Mesothelial cell of epicardium (in vitro differentiated cells): ENCODE data around the gene FAM169A. TPM values are rescaled to one million over a fixed set of nuclear protein-coding genes. Genes with fewer than 3 reads are reported as not detected.
"Not testable (repeated sequence)": the region's sequence is repeated elsewhere in the genome, so short reads cannot be mapped to it uniquely, and the experiment has no call there.

Experiments
- DNase-seq, 2 experiments: peaks; one replicate each; pipeline ENCODE4 v3.0.0; 2021; ENCODE audit warnings: low spot score in 2 of 2; ENCODE audit not compliant: unreplicated experiment in 2 of 2
- H3K27ac Mint-ChIP-seq: 2 replicates; pipeline ENCODE4 v1.8.0; 2021; ENCODE audit warnings: mixed read lengths
- H3K27me3 Mint-ChIP-seq: 2 replicates; pipeline ENCODE4 v1.8.0; 2021; ENCODE audit warnings: low read depth, mixed read lengths
- H3K36me3 Mint-ChIP-seq: 2 replicates; pipeline ENCODE4 v1.8.0; 2021; ENCODE audit warnings: mixed read lengths
- H3K4me1 Mint-ChIP-seq: 2 replicates; pipeline ENCODE4 v1.8.0; 2021; ENCODE audit warnings: mixed read lengths
- H3K4me3 Mint-ChIP-seq: 2 replicates; pipeline ENCODE4 v1.8.0; 2021; ENCODE audit warnings: mild to moderate bottlenecking, moderate library complexity, mixed read lengths
- H3K9me3 Mint-ChIP-seq: 2 replicates; pipeline ENCODE4 v1.8.0; 2021; ENCODE audit warnings: mixed read lengths
- total RNA-seq: library from RNA; stranded (reverse); gene quantifications from 3 replicates; pipeline ENCODE4 v1.2.1, GENCODE V29; 2021
- TF ChIP-seq, protein P1 (sequence below): fragments of 200-600 bp; sonication (generic); IDR thresholded peaks from one replicate; pipeline ENCODE4 v1.5.0; 2021; ENCODE audit warnings: antibody characterized with exemption; ENCODE audit not compliant: unreplicated experiment

The FAM169A gene
- total RNA-seq, 1 donor from 2014 or later, result 23.7 TPM

DNA sequence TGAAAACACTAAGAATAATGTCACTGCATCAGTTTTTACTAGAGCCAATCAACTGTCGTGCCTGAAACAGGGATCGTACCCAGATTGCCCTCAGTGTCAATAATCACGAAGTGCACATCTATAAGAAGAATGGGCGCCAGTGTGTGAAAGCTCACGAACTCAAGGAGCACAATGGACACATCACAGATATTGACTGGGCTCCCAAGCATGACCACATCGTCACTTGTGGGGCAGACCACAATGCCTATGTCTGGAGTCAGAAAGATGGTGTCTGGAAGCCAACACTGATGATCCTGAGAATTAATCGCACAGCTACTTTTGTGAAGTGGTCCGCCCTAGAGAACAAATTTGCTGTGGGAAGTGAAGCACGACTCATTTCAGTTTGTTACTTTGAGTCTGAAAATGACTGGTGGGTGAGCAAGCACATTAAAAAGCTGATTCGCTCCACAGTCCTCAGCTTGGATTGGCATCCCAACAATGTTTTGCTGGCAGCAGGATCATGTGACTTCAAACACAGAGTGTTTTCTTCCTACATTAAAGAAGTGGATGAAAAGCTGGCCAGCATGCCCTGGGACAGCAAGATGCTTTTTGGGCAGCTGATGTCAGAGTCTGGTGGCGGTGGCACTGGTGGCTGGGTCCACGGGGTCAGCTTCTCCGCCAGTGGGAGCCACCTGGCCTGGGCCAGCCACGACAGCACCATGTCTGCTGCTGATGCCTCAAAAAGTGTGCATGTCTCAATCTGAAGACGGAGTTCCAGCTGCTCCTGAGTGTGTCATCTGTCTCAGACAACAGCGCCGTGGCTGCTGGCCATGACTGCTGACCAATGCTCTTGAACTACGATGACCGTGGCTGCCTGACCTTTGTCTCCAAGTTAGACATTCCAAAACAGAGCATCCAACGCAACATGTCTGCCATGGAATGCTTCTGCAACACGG is 66.9 kb downstream of the FAM169A start:
- H3K27me3 Mint-ChIP-seq, result no peaks in the 10 kb centered on the region
- TF ChIP-seq, protein P1, sequence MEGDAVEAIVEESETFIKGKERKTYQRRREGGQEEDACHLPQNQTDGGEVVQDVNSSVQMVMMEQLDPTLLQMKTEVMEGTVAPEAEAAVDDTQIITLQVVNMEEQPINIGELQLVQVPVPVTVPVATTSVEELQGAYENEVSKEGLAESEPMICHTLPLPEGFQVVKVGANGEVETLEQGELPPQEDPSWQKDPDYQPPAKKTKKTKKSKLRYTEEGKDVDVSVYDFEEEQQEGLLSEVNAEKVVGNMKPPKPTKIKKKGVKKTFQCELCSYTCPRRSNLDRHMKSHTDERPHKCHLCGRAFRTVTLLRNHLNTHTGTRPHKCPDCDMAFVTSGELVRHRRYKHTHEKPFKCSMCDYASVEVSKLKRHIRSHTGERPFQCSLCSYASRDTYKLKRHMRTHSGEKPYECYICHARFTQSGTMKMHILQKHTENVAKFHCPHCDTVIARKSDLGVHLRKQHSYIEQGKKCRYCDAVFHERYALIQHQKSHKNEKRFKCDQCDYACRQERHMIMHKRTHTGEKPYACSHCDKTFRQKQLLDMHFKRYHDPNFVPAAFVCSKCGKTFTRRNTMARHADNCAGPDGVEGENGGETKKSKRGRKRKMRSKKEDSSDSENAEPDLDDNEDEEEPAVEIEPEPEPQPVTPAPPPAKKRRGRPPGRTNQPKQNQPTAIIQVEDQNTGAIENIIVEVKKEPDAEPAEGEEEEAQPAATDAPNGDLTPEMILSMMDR, result no peak
- no peaks in the 10 kb centered on the region for H3K4me1 Mint-ChIP-seq
- H3K9me3 Mint-ChIP-seq, result no peaks in the 10 kb centered on the region
- no peak overlapping the region for H3K4me3 Mint-ChIP-seq
- H3K36me3 Mint-ChIP-seq, result peaks cover 14% of the 10 kb centered on the region
- no peak for DNase-seq
- no peak overlapping the region for H3K27ac Mint-ChIP-seq

GRCh38 chr5:74791669-74792068 is 74.5 kb downstream of the FAM169A start:
- H3K27ac Mint-ChIP-seq, H3K4me1 Mint-ChIP-seq, H3K4me3 Mint-ChIP-seq, DNase-seq, H3K27me3 Mint-ChIP-seq: not testable (repeated sequence)
- Mint-ChIP-seq H3K9me3 (peaks cover 12% of the 10 kb centered on the region), H3K36me3 (peaks cover 61% of the 10 kb centered on the region)

DNA sequence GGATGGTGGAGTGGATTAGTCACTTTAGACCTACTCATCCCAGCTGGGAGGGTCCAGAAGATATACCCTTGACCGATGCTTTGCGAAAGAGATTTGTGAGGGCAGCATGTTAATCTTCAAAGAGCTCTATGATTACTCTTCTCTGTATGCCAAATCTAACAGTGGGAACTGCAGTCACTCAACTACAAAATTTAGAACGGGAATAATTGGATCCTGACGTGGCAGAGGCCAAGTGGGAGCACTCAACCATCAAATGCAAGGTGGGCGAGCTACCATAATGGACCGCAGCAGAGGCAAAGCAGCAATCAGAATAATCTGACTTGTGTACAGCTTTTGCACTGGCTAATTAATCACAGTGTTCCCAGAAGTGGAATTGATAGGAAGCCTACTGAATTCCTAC is 78.8 kb downstream of the FAM169A start:
- no peaks in the 10 kb centered on the region for H3K27me3 Mint-ChIP-seq
- H3K27ac Mint-ChIP-seq, result no peak overlapping the region
- H3K4me3 Mint-ChIP-seq, result no peak overlapping the region
- no peak for DNase-seq
- TF ChIP-seq, protein P1, result no peak
- H3K9me3 Mint-ChIP-seq, result peaks cover 8% of the 10 kb centered on the region
- H3K36me3 Mint-ChIP-seq, result peaks cover 62% of the 10 kb centered on the region
- H3K4me1 Mint-ChIP-seq, result no peaks in the 10 kb centered on the region

GRCh38 chr5:74786851-74787250 is 79.3 kb downstream of the FAM169A start:
- H3K4me3 Mint-ChIP-seq, result no peak overlapping the region
- TF ChIP-seq, protein P1, result no peak
- no peak overlapping the region for H3K27ac Mint-ChIP-seq
- peaks cover 58% of the 10 kb centered on the region for H3K36me3 Mint-ChIP-seq
- H3K4me1 Mint-ChIP-seq, result no peaks in the 10 kb centered on the region
- H3K9me3 Mint-ChIP-seq, result peaks cover 8% of the 10 kb centered on the region
- H3K27me3 Mint-ChIP-seq, result no peaks in the 10 kb centered on the region
- no peak for DNase-seq

- Mint-ChIP-seq H3K9me3 (no peaks in the 10 kb centered on the region), H3K27me3 (no peaks in the 10 kb centered on the region), H3K27ac (no peak overlapping the region), H3K36me3 (peaks cover 16% of the 10 kb centered on the region), H3K4me1 (peaks cover 7% of the 10 kb centered on the region), H3K4me3 (no peak overlapping the region)
- TF ChIP-seq, protein P1, result no peak
- DNase-seq, result no peak
These were observed 87.6 kb downstream of the FAM169A start for GRCh38 chr5:74778609-74779008.

- no peak overlapping the region for H3K4me3 Mint-ChIP-seq
These were observed 93.8 kb downstream of the FAM169A start for GRCh38 chr5:74772359-74772758.

More at GRCh38 chr5:74772359-74772758, 93.8 kb downstream of the FAM169A start:
- H3K27ac Mint-ChIP-seq, result no peak overlapping the region
- DNase-seq, result no peak
- no peaks in the 10 kb centered on the region for H3K9me3 Mint-ChIP-seq
- peaks cover 18% of the 10 kb centered on the region for H3K4me1 Mint-ChIP-seq
- H3K27me3 Mint-ChIP-seq, result no peaks in the 10 kb centered on the region
- peaks cover 30% of the 10 kb centered on the region for H3K36me3 Mint-ChIP-seq
- TF ChIP-seq, protein P1, result no peak
